HUES6 (cell line): ENCODE results near the gene CYSRT1.
"Not testable (repeated sequence)": the region's sequence is repeated elsewhere in the genome, so short reads cannot be mapped to it uniquely, and the experiment has no call there.

Experiments used
- H3K27ac ChIP-seq: 2 replicates; pipeline ENCODE4 v1.7.0; 2013; ENCODE audit warnings: low read depth, mild to moderate bottlenecking, low read length, inconsistent platforms
- H3K27me3 ChIP-seq: 2 replicates; pipeline ENCODE4 v1.6.1; 2013; ENCODE audit warnings: low read length; ENCODE audit not compliant: control insufficient read depth, insufficient read depth
- H3K36me3 ChIP-seq: 2 replicates; pipeline ENCODE4 v1.6.1; 2013; ENCODE audit warnings: low read length; ENCODE audit not compliant: control insufficient read depth, insufficient read depth
- H3K4me1 ChIP-seq: 2 replicates; pipeline ENCODE4 v1.6.1; 2013; ENCODE audit warnings: low read length; ENCODE audit not compliant: control insufficient read depth, insufficient read depth
- H3K4me3 ChIP-seq: 2 replicates; pipeline ENCODE4 v1.5.1; 2013; ENCODE audit warnings: low read depth, low read length
- H3K9ac ChIP-seq: one replicate; pipeline ENCODE4 v1.6.1; 2013; ENCODE audit warnings: mild to moderate bottlenecking, low read length
- H3K9me3 ChIP-seq: 2 replicates; pipeline ENCODE4 v1.6.1; 2013; ENCODE audit warnings: low read depth, low read length; ENCODE audit not compliant: control insufficient read depth, insufficient read depth

The CYSRT1 gene

GRCh38 chr9:137242269-137243203 lies 17.6 kb downstream of the CYSRT1 start:
- Histone ChIP-seq H3K36me3 (peaks cover 21% of the 10 kb centered on the region), H3K27ac (no peak overlapping the region), H3K4me1 (peaks cover 40% of the 10 kb centered on the region), H3K27me3 (no peaks in the 10 kb centered on the region), H3K9me3 (no peaks in the 10 kb centered on the region), H3K9ac (peak overlapping the region; percentile 74), H3K4me3 (peak overlapping the region; percentile 72)

- H3K27ac ChIP-seq = not testable (repeated sequence)
- Histone ChIP-seq H3K4me3 (0 out of 2 replicates have a peak overlapping the region, but pooled peaks have one; percentile 6), H3K9ac (peak overlapping the region; percentile 34)
Observed at GRCh38 chr9:137243266-137243625, 18.3 kb downstream of the CYSRT1 start.

DNA sequence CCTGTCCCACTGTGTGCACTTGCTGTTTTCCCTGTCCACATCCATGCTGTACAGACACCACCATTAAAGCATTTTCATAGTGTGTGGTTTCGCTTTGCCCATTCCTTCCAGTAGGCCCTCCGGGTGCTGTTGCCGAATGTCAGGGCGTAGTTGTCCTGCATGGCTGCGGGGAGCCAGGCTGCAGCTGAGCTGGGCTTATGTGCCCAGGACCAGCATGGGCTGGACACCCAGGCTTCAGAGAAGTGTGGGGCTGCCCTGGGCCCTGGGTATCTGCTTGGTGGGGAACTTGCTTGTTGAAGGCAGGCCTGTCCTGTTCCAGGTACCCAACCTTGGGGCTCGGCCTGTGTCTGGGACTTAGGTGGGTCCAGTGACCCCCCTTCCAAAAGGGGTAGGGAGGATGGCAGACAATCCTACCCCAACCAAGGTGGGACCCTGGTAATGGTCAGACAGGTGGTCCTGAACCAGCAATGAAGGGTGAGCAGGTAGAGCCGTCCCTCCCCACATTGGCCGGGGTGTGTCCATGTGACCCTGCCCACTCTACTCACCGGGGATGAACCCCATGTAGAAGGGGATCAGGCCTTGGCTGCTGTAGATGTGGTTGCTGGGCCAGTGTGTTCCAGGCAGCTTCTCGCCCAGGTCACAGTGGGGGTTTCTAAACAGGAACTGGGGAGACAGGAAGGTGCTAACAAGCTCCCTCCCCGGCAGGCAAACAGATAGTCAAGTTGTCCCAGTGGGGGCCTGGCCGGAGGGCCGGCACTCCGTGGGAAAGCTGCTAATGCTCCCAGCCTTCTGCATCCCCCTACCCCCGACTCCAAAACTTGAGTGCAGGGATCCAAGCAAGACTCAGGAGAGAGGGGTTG lies 18.9 kb downstream of the CYSRT1 start:
- Histone ChIP-seq H3K36me3 (peaks cover 21% of the 10 kb centered on the region), H3K27ac (no peak overlapping the region), H3K4me1 (peaks cover 33% of the 10 kb centered on the region), H3K9me3 (no peaks in the 10 kb centered on the region), H3K27me3 (no peaks in the 10 kb centered on the region), H3K4me3 (peak overlapping the region; percentile 6; the same call in 1 of the 2 replicates), H3K9ac (peak overlapping the region; percentile 34)

More at GRCh38 chr9:137243266-137243625, 18.3 kb downstream of the CYSRT1 start:
- H3K9me3 ChIP-seq, H3K27me3 ChIP-seq: not testable (repeated sequence)
- H3K4me1 ChIP-seq = peaks cover 36% of the 10 kb centered on the region
- peaks cover 21% of the 10 kb centered on the region for H3K36me3 ChIP-seq

- peaks cover 21% of the 10 kb centered on the region for H3K36me3 ChIP-seq
Observed at GRCh38 chr9:137244486-137245449, 19.8 kb downstream of the CYSRT1 start.

GRCh38 chr9:137245450-137246421 lies 20.8 kb downstream of the CYSRT1 start:
- no peak overlapping the region for H3K4me3 ChIP-seq
- no peak overlapping the region for H3K9ac ChIP-seq
- H3K9me3 ChIP-seq = no peaks in the 10 kb centered on the region
- H3K4me1 ChIP-seq = peaks cover 39% of the 10 kb centered on the region
- H3K36me3 ChIP-seq = peaks cover 21% of the 10 kb centered on the region
- no peak overlapping the region for H3K27ac ChIP-seq
- no peaks in the 10 kb centered on the region for H3K27me3 ChIP-seq

More at GRCh38 chr9:137244486-137245449, 19.8 kb downstream of the CYSRT1 start:
- H3K9me3 ChIP-seq = no peaks in the 10 kb centered on the region
- H3K4me3 ChIP-seq = 0 out of 2 replicates have a peak overlapping the region, but pooled peaks have one; percentile 5
- no peak overlapping the region for H3K27ac ChIP-seq
- peak overlapping the region; percentile 13 for H3K9ac ChIP-seq
- peaks cover 32% of the 10 kb centered on the region for H3K4me1 ChIP-seq
- no peaks in the 10 kb centered on the region for H3K27me3 ChIP-seq

GRCh38 chr9:137247135-137247915 lies 22.4 kb downstream of the CYSRT1 start:
- Histone ChIP-seq H3K4me3 (no peak overlapping the region), H3K27me3 (no peaks in the 10 kb centered on the region), H3K27ac (no peak overlapping the region), H3K36me3 (peaks cover 16% of the 10 kb centered on the region), H3K4me1 (peaks cover 47% of the 10 kb centered on the region), H3K9me3 (no peaks in the 10 kb centered on the region), H3K9ac (no peak overlapping the region)

DNA sequence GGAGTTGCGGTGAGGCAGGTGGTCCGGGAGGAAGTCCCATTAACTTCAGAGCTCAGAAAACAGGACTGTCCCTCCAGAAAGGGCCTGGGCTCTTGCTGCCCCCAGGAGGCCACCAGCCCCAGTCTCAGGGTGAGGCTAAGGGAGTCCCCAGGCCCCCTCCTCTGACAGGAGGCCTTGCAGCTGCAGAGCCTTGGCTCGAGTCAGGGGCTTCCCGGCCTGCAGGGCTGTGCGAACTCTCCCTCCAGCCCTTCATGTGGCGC lies 22.9 kb downstream of the CYSRT1 start:
- no peaks in the 10 kb centered on the region for H3K9me3 ChIP-seq
- no peak overlapping the region for H3K4me3 ChIP-seq
- H3K9ac ChIP-seq = no peak overlapping the region
- peaks cover 11% of the 10 kb centered on the region for H3K36me3 ChIP-seq
- no peaks in the 10 kb centered on the region for H3K27me3 ChIP-seq
- H3K4me1 ChIP-seq = peaks cover 42% of the 10 kb centered on the region
- no peak overlapping the region for H3K27ac ChIP-seq

- Histone ChIP-seq H3K9ac (no peak overlapping the region), H3K36me3 (no peaks in the 10 kb centered on the region), H3K27me3 (no peaks in the 10 kb centered on the region), H3K27ac (no peak overlapping the region), H3K4me3 (no peak overlapping the region), H3K9me3 (no peaks in the 10 kb centered on the region), H3K4me1 (peaks cover 28% of the 10 kb centered on the region)
Observed at GRCh38 chr9:137250329-137251193, 25.6 kb downstream of the CYSRT1 start.

DNA sequence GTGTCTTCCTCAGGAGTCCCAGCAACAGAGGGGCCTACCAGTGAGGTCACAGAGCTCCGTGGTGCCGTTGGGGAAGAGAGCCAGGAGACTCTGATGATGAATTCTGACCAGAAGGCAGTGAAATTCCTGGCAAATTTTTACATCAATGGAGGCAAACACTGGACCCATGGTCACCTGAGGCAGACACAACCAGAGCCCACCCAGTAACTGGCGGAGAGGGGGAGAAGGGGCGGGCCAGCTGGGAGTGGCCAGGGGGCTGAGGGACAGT lies 26.2 kb downstream of the CYSRT1 start, which contains the start of gene STPG3:
STPG3 (plus strand) TSS at position 93 of the 268 bp plus-strand sequence; CDS start at position 94, 1 bp downstream.
- Histone ChIP-seq H3K9ac (peak within 1 kb of the TSS; percentile 23), H3K9me3 (no peaks in the 10 kb centered on the region), H3K4me3 (no peak within 1 kb of the TSS), H3K27ac (no peak within 1 kb of the TSS), H3K27me3 (no peaks in the 10 kb centered on the region), H3K4me1 (peaks cover 30% of the 10 kb centered on the region), H3K36me3 (no peaks in the 10 kb centered on the region; the same call in 1 of the 2 replicates)
